Lower leg skin (tissue), 4 donors: ENCODE data around the gene ARHGDIA. TPM values are rescaled to one million over a fixed set of nuclear protein-coding genes. Genes with fewer than 3 reads are reported as not detected.
A peak's percentile ranks its signal among the peaks of the same experiment; 100 is the strongest.

Experiments
- DNase-seq, 2 donors: peaks; one replicate each; pipeline ENCODE4 v3.0.0-alpha.2; 2019; ENCODE audit warnings: low spot score in 2 of 2
- H3K4me3 ChIP-seq: fragments of 200-600 bp; sonication (generic); 2 replicates; pipeline ENCODE4 v1.5.1; 2017; ENCODE audit warnings: mild to moderate bottlenecking, low read depth; ENCODE audit not compliant: poor library complexity, severe bottlenecking
- POLR2A ChIP-seq, 2 donors: fragments of 450-650 bp; IDR thresholded peaks; one replicate each; pipeline ENCODE4 v1.6.1; 2016 to 2017; ENCODE audit warnings: antibody characterized with exemption in 2 of 2, mild to moderate bottlenecking in 1 of 2, moderate library complexity in 1 of 2
- WGBS, 2 donors: methylation state at CpG; one replicate each; pipeline ENCODE4 v1.1.5; 2018; 5-methylcytosine and 5-hydroxymethylcytosine counted together
- intact Hi-C: fragments of 100-400 bp; cut with DNase I; formaldehyde crosslinking; loops from one replicate; pipeline ENCODE4 v1.15.0; 2023; ENCODE audit warnings: low total_unique reads
- total RNA-seq, 4 donors: library from RNA; depleted of rRNA; stranded (reverse); fragments of >200 nt; gene quantifications; one replicate each; pipeline ENCODE4 v1.1.0, GENCODE V29; 2016
- TF ChIP-seq, protein P1 (sequence below), 3 donors: fragments of 450-650 bp; IDR thresholded peaks; one replicate each; pipeline ENCODE4 v1.5.1; 2016; ENCODE audit warnings: antibody characterized with exemption in 3 of 3, mild to moderate bottlenecking in 3 of 3, moderate library complexity in 2 of 3

Gene ARHGDIA
- total RNA-seq, 4 donors from 2014 or later, result 144 to 280 (median 201) TPM

GRCh38 chr17:81833160-81833920 is 37.8 kb downstream of the ARHGDIA start, which contains the start of gene MCRIP1:
Gene MCRIP1 (minus strand): TSS chr17:81833291. CDS start chr17:81824506, 8,785 bp downstream.
- H3K4me3 ChIP-seq, result peak within 1 kb of the TSS; percentile 46
- TF ChIP-seq, protein P1, sequence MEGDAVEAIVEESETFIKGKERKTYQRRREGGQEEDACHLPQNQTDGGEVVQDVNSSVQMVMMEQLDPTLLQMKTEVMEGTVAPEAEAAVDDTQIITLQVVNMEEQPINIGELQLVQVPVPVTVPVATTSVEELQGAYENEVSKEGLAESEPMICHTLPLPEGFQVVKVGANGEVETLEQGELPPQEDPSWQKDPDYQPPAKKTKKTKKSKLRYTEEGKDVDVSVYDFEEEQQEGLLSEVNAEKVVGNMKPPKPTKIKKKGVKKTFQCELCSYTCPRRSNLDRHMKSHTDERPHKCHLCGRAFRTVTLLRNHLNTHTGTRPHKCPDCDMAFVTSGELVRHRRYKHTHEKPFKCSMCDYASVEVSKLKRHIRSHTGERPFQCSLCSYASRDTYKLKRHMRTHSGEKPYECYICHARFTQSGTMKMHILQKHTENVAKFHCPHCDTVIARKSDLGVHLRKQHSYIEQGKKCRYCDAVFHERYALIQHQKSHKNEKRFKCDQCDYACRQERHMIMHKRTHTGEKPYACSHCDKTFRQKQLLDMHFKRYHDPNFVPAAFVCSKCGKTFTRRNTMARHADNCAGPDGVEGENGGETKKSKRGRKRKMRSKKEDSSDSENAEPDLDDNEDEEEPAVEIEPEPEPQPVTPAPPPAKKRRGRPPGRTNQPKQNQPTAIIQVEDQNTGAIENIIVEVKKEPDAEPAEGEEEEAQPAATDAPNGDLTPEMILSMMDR (IDR thresholded peaks at IDR 0.05), result no peak
- peak in 1 of 2 donors; percentile 78 for TF ChIP-seq POLR2A (IDR thresholded peaks at IDR 0.05)
- peak; percentile 90 to 99 for DNase-seq
- 3 to 6% methylated on average over 37 to 41 of the region's 76 CpGs for WGBS, 2 donors
- intact Hi-C loops, result no loop called here

GRCh38 chr17:81832608-81833159 is 38.5 kb downstream of the ARHGDIA start:
- 1% methylated on average over 35 to 39 of the region's 65 CpGs for WGBS, 2 donors
- no peak for DNase-seq
- peak overlapping the region; percentile 40 for H3K4me3 ChIP-seq
- TF ChIP-seq, protein P1 (IDR thresholded peaks at IDR 0.05), result no peak
- no peak for TF ChIP-seq POLR2A (IDR thresholded peaks at IDR 0.05)
- intact Hi-C loops, result no loop called here

DNA sequence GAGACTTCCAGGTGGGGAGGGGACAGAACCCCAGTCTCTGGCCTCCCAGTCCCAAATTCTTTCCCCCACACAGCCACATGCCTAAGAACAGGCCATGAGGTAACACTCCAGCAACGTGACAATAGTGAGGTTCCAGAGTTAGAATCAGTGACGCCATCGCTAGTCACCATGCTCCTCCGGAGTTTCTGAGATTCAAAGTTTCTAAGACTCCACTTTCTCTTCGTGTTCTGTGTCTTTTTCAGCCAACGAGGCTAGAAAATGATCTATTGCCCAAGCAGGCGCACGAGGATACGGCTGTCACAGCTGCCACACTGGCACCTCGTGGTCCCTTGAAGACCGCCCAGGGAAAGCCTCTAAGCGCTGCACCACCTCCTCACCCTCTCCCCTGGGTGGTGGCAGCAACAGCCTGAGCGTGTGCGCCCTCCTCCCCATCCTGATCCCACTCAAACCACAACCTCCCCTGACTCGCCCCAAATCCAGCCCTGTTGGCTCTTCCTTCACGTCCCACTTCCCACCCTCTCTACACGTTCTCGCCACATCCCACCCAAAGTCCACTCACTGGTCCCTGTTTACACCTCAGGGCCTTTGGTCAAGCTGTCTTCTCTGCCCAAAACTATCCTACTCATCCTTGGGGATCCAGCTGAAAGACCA is 39.1 kb downstream of the ARHGDIA start:
- 15% methylated on average over 18 of the region's 18 CpGs for WGBS, 2 donors
- H3K4me3 ChIP-seq, result peak overlapping the region; percentile 40
- no peak for DNase-seq
- TF ChIP-seq POLR2A (IDR thresholded peaks at IDR 0.05), result no peak
- TF ChIP-seq, protein P1 (IDR thresholded peaks at IDR 0.05), result peak in 1 of 3 donors; percentile 22
- intact Hi-C loops, result no loop called here

- H3K4me3 ChIP-seq, result no peak overlapping the region
- no peak for TF ChIP-seq POLR2A (IDR thresholded peaks at IDR 0.05)
- TF ChIP-seq, protein P1 (IDR thresholded peaks at IDR 0.05), result no peak
- DNase-seq, result no peak
- intact Hi-C loops, result no loop called here
- 73 to 75% methylated on average over 6 to 7 of the region's 7 CpGs for WGBS, 2 donors
These were observed 39.6 kb downstream of the ARHGDIA start for GRCh38 chr17:81831563-81831956.

GRCh38 chr17:81829858-81830257 is 41.3 kb downstream of the ARHGDIA start:
- intact Hi-C loops, result no loop called here
- H3K4me3 ChIP-seq, result no peak overlapping the region
- no peak for DNase-seq
- WGBS, 2 donors, result 75 to 90% methylated on average over 6 of the region's 6 CpGs
- no peak for TF ChIP-seq POLR2A (IDR thresholded peaks at IDR 0.05)
- TF ChIP-seq, protein P1 (IDR thresholded peaks at IDR 0.05), result no peak
